Measurements from ENCODE around the gene TTC3. TPM values are rescaled to one million over a fixed set of nuclear protein-coding genes. Genes with fewer than 3 reads are reported as not detected.

TTC3 gene
- total and polyA plus RNA-seq, 2 of the 13 experiments (the other 11 are each of a cell fraction or from before 2014, with no cell fraction given), result 55.7 to 108 TPM

DNA sequence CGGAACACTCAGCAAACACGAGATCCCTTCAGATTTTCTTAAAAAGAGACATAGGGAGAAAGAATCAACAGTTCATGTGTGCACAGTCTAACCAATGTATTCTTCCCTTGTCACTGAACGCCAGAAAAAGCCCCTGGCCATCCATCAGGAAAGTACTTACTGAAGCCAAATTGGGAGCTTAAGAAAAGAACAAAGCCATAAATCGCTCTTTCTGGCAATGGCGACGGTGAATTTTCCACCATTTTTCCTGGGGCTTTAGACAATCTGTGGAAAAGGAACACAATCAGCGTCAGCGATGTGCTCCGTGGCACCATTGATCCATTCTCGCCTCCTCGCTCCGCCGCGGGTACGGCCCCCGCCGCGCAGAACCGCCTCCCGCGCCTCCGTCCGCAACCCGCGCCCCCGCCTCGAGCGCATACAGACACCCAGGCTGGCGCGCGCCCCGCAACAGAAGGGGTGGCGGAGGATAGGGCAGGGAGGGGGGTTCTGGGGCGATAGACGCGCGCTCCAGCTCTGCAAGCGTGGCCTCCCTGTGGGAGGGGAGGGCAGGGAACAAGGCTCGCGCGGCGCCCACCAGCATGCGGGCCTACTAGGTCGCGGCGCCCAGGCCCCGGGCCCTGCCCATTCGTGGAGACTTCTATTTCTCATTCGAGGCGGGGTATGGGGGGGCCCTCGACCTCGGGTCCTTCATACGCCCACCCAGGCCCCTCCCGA is 623 bp upstream of the TTC3 start (continued):
- TF ChIP-seq, protein P1, sequence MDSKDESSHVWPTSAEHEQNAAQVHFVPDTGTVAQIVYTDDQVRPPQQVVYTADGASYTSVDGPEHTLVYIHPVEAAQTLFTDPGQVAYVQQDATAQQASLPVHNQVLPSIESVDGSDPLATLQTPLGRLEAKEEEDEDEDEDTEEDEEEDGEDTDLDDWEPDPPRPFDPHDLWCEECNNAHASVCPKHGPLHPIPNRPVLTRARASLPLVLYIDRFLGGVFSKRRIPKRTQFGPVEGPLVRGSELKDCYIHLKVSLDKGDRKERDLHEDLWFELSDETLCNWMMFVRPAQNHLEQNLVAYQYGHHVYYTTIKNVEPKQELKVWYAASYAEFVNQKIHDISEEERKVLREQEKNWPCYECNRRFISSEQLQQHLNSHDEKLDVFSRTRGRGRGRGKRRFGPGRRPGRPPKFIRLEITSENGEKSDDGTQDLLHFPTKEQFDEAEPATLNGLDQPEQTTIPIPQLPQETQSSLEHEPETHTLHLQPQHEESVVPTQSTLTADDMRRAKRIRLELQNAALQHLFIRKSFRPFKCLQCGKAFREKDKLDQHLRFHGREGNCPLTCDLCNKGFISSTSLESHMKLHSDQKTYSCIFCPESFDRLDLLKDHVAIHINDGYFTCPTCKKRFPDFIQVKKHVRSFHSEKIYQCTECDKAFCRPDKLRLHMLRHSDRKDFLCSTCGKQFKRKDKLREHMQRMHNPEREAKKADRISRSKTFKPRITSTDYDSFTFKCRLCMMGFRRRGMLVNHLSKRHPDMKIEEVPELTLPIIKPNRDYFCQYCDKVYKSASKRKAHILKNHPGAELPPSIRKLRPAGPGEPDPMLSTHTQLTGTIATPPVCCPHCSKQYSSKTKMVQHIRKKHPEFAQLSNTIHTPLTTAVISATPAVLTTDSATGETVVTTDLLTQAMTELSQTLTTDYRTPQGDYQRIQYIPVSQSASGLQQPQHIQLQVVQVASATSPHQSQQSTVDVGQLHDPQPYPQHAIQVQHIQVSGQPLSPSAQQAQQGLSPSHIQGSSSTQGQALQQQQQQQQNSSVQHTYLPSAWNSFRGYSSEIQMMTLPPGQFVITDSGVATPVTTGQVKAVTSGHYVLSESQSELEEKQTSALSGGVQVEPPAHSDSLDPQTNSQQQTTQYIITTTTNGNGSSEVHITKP (CRISPR knock-in tag; IDR thresholded peaks at IDR 0.05; ENCODE audit: low read depth), result 0 out of 2 replicates have a peak, but pooled peaks have one; percentile 49
- TF ChIP-seq MED13 (CRISPR knock-in tag; IDR thresholded peaks at IDR 0.05), result peak; percentile 61; the same call in 1 of the 2 replicates
- no peak for TF ChIP-seq ZNF251 (CRISPR knock-in tag; IDR thresholded peaks at IDR 0.05)
- TF ChIP-seq NFE2L2 (IDR thresholded peaks at IDR 0.05; ENCODE audit: low read length), result no peak
- TF ChIP-seq CCAR2 (optimal IDR thresholded peaks at IDR 0.05; ENCODE audit: low read depth, low read length), result no peak
- TF ChIP-seq ZSCAN25 (CRISPR knock-in tag; IDR thresholded peaks at IDR 0.05), result no peak
- TF ChIP-seq PHF5A (CRISPR knock-in tag; IDR thresholded peaks at IDR 0.05; ENCODE audit: low read depth, unreplicated experiment), result peak; percentile 20
- TF ChIP-seq, protein P2, sequence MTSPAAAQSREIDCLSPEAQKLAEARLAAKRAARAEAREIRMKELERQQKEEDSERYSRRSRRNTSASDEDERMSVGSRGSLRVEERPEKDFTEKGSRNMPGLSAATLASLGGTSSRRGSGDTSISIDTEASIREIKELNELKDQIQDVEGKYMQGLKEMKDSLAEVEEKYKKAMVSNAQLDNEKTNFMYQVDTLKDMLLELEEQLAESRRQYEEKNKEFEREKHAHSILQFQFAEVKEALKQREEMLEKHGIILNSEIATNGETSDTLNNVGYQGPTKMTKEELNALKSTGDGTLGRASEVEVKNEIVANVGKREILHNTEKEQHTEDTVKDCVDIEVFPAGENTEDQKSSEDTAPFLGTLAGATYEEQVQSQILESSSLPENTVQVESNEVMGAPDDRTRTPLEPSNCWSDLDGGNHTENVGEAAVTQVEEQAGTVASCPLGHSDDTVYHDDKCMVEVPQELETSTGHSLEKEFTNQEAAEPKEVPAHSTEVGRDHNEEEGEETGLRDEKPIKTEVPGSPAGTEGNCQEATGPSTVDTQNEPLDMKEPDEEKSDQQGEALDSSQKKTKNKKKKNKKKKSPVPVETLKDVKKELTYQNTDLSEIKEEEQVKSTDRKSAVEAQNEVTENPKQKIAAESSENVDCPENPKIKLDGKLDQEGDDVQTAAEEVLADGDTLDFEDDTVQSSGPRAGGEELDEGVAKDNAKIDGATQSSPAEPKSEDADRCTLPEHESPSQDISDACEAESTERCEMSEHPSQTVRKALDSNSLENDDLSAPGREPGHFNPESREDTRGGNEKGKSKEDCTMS (CRISPR knock-in tag; conservative IDR thresholded peaks at IDR 0.05), result no peak
- TF ChIP-seq, protein P3, sequence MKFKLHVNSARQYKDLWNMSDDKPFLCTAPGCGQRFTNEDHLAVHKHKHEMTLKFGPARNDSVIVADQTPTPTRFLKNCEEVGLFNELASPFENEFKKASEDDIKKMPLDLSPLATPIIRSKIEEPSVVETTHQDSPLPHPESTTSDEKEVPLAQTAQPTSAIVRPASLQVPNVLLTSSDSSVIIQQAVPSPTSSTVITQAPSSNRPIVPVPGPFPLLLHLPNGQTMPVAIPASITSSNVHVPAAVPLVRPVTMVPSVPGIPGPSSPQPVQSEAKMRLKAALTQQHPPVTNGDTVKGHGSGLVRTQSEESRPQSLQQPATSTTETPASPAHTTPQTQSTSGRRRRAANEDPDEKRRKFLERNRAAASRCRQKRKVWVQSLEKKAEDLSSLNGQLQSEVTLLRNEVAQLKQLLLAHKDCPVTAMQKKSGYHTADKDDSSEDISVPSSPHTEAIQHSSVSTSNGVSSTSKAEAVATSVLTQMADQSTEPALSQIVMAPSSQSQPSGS (CRISPR knock-in tag; IDR thresholded peaks at IDR 0.05), result 0 out of 2 replicates have a peak, but pooled peaks have one; percentile 26
- no peak for TF ChIP-seq PAF1 (CRISPR knock-in tag; IDR thresholded peaks at IDR 0.05)
- peak; percentile 75; the same call in 1 of the 2 replicates for TF ChIP-seq NRL (CRISPR knock-in tag; IDR thresholded peaks at IDR 0.05; ENCODE audit: borderline replicate concordance)
- TF ChIP-seq ZNF337 (CRISPR knock-in tag; IDR thresholded peaks at IDR 0.05; ENCODE audit: borderline replicate concordance, low read depth), result 0 out of 2 replicates have a peak, but pooled peaks have one; percentile 10
- 0 out of 2 replicates have a peak, but pooled peaks have one; percentile 33 for TF ChIP-seq RAD21 (CRISPR knock-in tag; IDR thresholded peaks at IDR 0.05)
- TF ChIP-seq ZNF615 (CRISPR knock-in tag; IDR thresholded peaks at IDR 0.05; ENCODE audit: borderline replicate concordance), result 0 out of 2 replicates have a peak, but pooled peaks have one; percentile 45
- TF ChIP-seq, protein P4, sequence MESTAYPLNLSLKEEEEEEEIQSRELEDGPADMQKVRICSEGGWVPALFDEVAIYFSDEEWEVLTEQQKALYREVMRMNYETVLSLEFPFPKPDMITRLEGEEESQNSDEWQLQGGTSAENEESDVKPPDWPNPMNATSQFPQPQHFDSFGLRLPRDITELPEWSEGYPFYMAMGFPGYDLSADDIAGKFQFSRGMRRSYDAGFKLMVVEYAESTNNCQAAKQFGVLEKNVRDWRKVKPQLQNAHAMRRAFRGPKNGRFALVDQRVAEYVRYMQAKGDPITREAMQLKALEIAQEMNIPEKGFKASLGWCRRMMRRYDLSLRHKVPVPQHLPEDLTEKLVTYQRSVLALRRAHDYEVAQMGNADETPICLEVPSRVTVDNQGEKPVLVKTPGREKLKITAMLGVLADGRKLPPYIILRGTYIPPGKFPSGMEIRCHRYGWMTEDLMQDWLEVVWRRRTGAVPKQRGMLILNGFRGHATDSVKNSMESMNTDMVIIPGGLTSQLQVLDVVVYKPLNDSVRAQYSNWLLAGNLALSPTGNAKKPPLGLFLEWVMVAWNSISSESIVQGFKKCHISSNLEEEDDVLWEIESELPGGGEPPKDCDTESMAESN (CRISPR knock-in tag; conservative IDR thresholded peaks at IDR 0.05), result peak; percentile 91
- TF ChIP-seq PCBP1 (IDR thresholded peaks at IDR 0.05; ENCODE audit: borderline replicate concordance, low read depth, low read length), result 0 out of 2 replicates have a peak, but pooled peaks have one; percentile 41

Measured in HepG2 (cell line).